Esophagus muscularis mucosa (tissue), 4 donors: Measurements from ENCODE around the gene CCNL1.

ENCODE experiments used
- EP300 ChIP-seq: sonication (generic); formaldehyde crosslinking; IDR thresholded peaks from one replicate; pipeline ENCODE4 v1.6.1; 2017; ENCODE audit warnings: antibody characterized with exemption
- POLR2A ChIP-seq: fragments of 450-650 bp; IDR thresholded peaks from one replicate; pipeline ENCODE4 v1.6.1; 2017; ENCODE audit warnings: antibody characterized with exemption, moderate library complexity, mild to moderate bottlenecking, low read depth
- POLR2AphosphoS5 ChIP-seq, 2 donors: sonication (generic); formaldehyde crosslinking; IDR thresholded peaks; one replicate each; pipeline ENCODE4 v1.6.1; 2017; ENCODE audit warnings: antibody characterized with exemption in 2 of 2
- TF ChIP-seq, protein P1 (sequence below), 3 experiments: fragments of 200-600 bp in 2 of 3; fragments of 450-650 bp in 1 of 3; sonication (generic) in 2 of 3; IDR thresholded peaks; one replicate each; pipeline ENCODE4 v1.5.1; 2017 to 2019; ENCODE audit warnings: antibody characterized with exemption in 3 of 3, mild to moderate bottlenecking in 2 of 3, moderate library complexity in 1 of 3

DNA sequence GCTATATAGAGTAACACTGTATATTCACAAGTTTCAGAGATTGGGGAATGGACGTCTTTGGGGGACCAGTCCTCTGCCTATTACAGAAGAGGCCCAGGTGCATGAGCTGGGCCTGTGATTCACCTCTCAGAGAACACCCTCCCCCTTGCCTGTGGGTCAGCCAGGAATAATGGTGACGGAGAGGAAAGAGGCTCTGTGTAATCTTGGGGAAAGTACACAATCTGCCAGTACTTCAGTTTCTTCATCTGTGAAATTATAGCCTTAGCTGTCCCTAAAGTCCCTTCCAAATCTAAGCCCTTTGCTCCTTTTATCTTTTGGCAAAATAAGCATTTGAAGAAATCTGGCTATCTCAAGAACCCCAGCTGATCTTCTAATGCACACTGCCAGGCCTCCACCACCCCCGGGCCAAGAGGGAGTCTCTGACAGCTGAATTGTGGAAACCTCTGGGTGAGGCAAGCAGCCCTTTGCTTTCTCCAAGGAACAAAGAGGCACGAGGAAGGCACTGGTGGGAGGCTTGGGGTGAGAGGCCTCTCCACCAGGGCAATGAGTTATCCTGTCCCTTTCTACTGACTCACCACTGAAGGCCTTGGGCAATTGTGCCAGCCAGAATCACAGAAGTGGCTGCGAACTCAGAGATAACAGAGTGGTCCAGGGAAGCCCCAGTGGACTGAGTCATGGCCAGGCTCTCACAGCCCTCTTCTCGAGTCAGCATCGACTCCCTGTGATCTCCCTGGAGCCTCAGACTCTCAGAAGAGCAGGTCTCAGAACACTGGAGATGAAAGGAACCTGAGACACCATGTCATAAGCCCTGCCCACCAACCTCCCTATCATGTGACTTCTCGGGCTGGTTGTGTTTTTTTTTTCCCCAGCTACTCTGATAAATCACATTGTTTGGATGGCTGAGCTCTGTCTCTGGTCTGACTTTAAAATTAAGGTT lies 31.8 kb downstream of the CCNL1 start:
- TF ChIP-seq, protein P1, sequence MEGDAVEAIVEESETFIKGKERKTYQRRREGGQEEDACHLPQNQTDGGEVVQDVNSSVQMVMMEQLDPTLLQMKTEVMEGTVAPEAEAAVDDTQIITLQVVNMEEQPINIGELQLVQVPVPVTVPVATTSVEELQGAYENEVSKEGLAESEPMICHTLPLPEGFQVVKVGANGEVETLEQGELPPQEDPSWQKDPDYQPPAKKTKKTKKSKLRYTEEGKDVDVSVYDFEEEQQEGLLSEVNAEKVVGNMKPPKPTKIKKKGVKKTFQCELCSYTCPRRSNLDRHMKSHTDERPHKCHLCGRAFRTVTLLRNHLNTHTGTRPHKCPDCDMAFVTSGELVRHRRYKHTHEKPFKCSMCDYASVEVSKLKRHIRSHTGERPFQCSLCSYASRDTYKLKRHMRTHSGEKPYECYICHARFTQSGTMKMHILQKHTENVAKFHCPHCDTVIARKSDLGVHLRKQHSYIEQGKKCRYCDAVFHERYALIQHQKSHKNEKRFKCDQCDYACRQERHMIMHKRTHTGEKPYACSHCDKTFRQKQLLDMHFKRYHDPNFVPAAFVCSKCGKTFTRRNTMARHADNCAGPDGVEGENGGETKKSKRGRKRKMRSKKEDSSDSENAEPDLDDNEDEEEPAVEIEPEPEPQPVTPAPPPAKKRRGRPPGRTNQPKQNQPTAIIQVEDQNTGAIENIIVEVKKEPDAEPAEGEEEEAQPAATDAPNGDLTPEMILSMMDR (IDR thresholded peaks at IDR 0.05): no peak
- TF ChIP-seq EP300: no peak
- TF ChIP-seq POLR2AphosphoS5 (IDR thresholded peaks at IDR 0.05): no peak
- TF ChIP-seq POLR2A: no peak
